Kidney (tissue), 14 donors: ENCODE measurements around the gene CXCR6. TPM values are rescaled to one million over a fixed set of nuclear protein-coding genes. Genes with fewer than 3 reads are reported as not detected.

Source experiments
- DNase-seq, 5 donors: peaks; one replicate each; pipeline ENCODE4 v3.0.0-alpha.2; 2013 to 2020
- FAIRE-seq: peaks from 2 replicates; lab custom pipeline; 2012; peaks lifted over from hg19 to GRCh38; lab: Jason Lieb, UNC
- H3K27ac ChIP-seq, 2 donors: one replicate each; pipeline ENCODE4 v1.7.0; 2013; ENCODE audit warnings: low read depth in 2 of 2, low read length in 2 of 2, inconsistent platforms in 1 of 2
- H3K27me3 ChIP-seq: one replicate; pipeline ENCODE4 v1.7.1; 2013; ENCODE audit warnings: low read length, inconsistent platforms; ENCODE audit not compliant: control insufficient read depth, insufficient read depth
- H3K36me3 ChIP-seq, 3 donors: one replicate each; pipeline versions ENCODE4 v1.7.0 to v1.7.1; 2013; ENCODE audit warnings: low read length in 3 of 3, control low read depth in 1 of 3, inconsistent platforms in 1 of 3; ENCODE audit not compliant: insufficient read depth in 3 of 3, control insufficient read depth in 2 of 3
- H3K4me1 ChIP-seq, 3 donors: one replicate each; pipeline versions ENCODE4 v1.7.0 to v1.7.1; 2013; ENCODE audit warnings: low read length in 3 of 3, inconsistent platforms in 1 of 3, low read depth in 1 of 3; ENCODE audit not compliant: control insufficient read depth in 2 of 3, insufficient read depth in 2 of 3
- H3K4me3 ChIP-seq, 3 donors: one replicate each; pipeline versions ENCODE4 v1.7.0 to v1.8.1; 2013; ENCODE audit warnings: low read length in 3 of 3, control low read depth in 1 of 3, inconsistent platforms in 1 of 3
- H3K9ac ChIP-seq, 3 donors: one replicate each; pipeline versions ENCODE4 v1.7.0 to v1.7.1; 2013; ENCODE audit warnings: low read length in 3 of 3, control low read depth in 1 of 3, inconsistent platforms in 1 of 3
- H3K9me3 ChIP-seq, 3 donors: one replicate each; pipeline versions ENCODE4 v1.7.0 to v1.7.1; 2013; ENCODE audit warnings: low read length in 3 of 3, control low read depth in 1 of 3, inconsistent platforms in 1 of 3; ENCODE audit not compliant: control insufficient read depth in 2 of 3, insufficient read depth in 1 of 3
- intact Hi-C: fragments of 100-400 bp; cut with DNase I; formaldehyde crosslinking; loops from one replicate; pipeline ENCODE4 v1.11.1; 2022
- polyA plus RNA-seq: library from polyadenylated mRNA; stranded (reverse); fragments of 350-450 nt; fragmentation: Illumina TruSeq; extraction: RNeasy Lipid Tissue Mini Kit (QIAGEN cat#74804); gene quantifications from one replicate; pipeline ENCODE4 v1.2.3, GENCODE V29; 2014; ENCODE audit warnings: low read depth, low replicate concordance; ENCODE audit not compliant: insufficient read depth
- total RNA-seq: library from RNA; stranded (reverse); fragmentation: NEBNext Ultra II Directional; extraction: Animal tissue kit (Norgen Biotek cat#: 25700); gene quantifications from one replicate; pipeline ENCODE4 v1.2.1, GENCODE V29; 2021
- TF ChIP-seq, protein P1 (sequence below): IDR thresholded peaks from 3 replicates; pipeline ENCODE4 v1.5.1; 2012; ENCODE audit warnings: mild to moderate bottlenecking, moderate library complexity, borderline replicate concordance; ENCODE audit not compliant: insufficient read depth; ENCODE audit errors: extremely low read depth
- donor health status: control.
- donor health status: control.
- donor health status: control.
- donor health status: control.
- donor health status: control.
- donor health status: DM: yes; HTN: yes; CAD: no.
- donor health status: Normal renal cell carcinoma (clear cell type).

CXCR6 gene
- total and polyA plus RNA-seq, 2 donors from 2014 or later, result 0.39 to 2.7 TPM

DNA sequence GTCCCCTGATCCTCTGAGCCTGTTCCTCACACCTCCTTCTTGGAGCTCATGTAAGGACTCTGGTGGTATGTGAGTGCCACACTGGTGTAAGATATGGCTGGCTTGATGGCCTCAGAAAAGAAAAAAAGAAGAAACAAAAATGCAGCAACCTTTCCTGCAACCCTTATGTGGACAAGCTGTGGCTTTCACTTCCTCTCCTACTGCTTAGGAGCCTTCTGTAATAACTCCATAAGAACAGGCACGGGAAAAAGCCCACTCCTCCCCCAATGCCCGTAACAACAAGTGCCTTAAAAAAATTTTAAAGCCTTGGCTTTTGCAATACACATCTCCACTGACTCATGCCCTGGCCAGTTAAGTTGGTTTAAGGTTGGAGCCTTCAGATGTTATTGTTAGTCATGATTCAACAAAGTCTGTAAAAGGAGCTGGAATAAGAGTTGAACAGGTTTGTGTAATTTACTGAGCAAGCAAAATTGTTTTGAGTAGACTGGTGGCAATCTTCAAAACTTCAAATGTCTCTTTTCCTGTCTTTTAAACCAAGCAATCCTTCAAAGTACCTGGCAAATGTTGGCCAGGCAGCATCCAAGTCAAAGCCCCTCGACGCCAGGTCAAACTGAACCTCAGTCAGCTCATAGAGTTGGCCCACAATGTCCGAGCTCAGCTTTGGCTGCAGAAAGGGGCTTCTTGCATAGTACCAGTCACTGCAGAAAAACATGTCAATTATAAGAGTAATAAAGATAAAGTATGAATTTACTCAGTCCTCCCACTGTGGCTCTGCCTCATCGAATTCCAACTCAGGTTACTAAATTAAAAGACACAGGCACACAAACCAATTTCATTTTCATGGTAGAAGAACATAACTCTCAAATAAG is 29.5 kb downstream of the CXCR6 start:
- no peak overlapping the region for H3K9ac ChIP-seq
- intact Hi-C loops, result no loop called here
- FAIRE-seq (no peak), DNase-seq (no peak)
- no peak overlapping the region for H3K27ac ChIP-seq
- H3K4me1 ChIP-seq, result no peaks in the 10 kb centered on the region
- no peaks in the 10 kb centered on the region for H3K27me3 ChIP-seq
- TF ChIP-seq, protein P1, sequence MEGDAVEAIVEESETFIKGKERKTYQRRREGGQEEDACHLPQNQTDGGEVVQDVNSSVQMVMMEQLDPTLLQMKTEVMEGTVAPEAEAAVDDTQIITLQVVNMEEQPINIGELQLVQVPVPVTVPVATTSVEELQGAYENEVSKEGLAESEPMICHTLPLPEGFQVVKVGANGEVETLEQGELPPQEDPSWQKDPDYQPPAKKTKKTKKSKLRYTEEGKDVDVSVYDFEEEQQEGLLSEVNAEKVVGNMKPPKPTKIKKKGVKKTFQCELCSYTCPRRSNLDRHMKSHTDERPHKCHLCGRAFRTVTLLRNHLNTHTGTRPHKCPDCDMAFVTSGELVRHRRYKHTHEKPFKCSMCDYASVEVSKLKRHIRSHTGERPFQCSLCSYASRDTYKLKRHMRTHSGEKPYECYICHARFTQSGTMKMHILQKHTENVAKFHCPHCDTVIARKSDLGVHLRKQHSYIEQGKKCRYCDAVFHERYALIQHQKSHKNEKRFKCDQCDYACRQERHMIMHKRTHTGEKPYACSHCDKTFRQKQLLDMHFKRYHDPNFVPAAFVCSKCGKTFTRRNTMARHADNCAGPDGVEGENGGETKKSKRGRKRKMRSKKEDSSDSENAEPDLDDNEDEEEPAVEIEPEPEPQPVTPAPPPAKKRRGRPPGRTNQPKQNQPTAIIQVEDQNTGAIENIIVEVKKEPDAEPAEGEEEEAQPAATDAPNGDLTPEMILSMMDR, result no peak
- H3K4me3 ChIP-seq, result no peak overlapping the region
- H3K9me3 ChIP-seq, result no peaks in the 10 kb centered on the region
- H3K36me3 ChIP-seq, result peaks cover 0 to 42% (median 24%) of the 10 kb centered on the region in 3 donors

DNA sequence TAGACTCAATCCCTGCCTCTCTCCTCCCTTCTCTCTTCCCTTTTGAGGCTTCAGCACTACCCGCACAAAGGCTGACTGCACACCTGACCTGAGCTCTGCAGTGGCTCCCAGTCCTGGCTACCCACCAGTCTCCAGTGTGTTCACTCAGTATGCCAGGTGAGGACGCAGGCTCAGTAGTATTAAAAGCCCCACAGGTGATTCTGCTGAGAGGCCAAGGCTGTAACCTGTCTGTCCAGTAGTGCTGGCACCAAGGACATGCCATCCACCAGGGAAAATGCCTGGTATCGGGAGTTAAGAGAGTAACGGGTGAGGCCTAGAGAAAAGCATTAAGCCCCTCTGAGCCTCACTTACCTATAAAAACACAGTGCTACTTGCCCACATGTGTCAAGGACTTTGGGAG is 31.4 kb downstream of the CXCR6 start:
- FAIRE-seq (no peak), DNase-seq (no peak)
- no peak overlapping the region for H3K9ac ChIP-seq
- peaks cover 0 to 34% (median 22%) of the 10 kb centered on the region in 3 donors for H3K36me3 ChIP-seq
- TF ChIP-seq, protein P1, result no peak
- intact Hi-C loops, result no loop called here
- H3K27ac ChIP-seq, result no peak overlapping the region
- H3K27me3 ChIP-seq, result no peaks in the 10 kb centered on the region
- no peaks in the 10 kb centered on the region for H3K9me3 ChIP-seq
- no peak overlapping the region for H3K4me3 ChIP-seq
- H3K4me1 ChIP-seq, result no peaks in the 10 kb centered on the region

DNA sequence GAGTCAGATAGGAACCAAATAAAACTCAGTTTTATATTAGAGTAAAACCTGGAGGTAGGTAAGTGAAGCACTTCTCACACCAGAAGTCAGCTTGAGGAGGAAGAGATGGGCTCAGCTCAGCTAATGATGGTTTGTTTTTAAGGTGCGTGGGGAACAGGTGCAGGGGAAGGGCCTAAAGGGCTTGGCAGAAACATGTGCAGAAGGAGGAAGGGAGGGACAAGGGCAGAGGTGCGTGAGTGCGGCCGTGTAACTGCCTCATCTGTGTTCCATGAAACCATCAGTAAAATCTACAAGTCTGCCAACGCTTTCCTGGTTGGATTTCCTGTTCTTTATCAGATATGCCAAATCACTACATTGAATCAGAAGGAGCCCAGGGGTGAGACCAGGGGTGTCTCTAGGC is 32.4 kb downstream of the CXCR6 start:
- DNase-seq (no peak), FAIRE-seq (no peak)
- peaks cover 0 to 28% (median 23%) of the 10 kb centered on the region in 3 donors for H3K36me3 ChIP-seq
- H3K27me3 ChIP-seq, result no peaks in the 10 kb centered on the region
- no peak overlapping the region for H3K27ac ChIP-seq
- TF ChIP-seq, protein P1, result no peak
- H3K4me1 ChIP-seq, result no peaks in the 10 kb centered on the region
- no peak overlapping the region for H3K9ac ChIP-seq
- H3K9me3 ChIP-seq, result no peaks in the 10 kb centered on the region
- H3K4me3 ChIP-seq, result no peak overlapping the region
- intact Hi-C loops, result no loop called here
